Liver (tissue), 3 donors: Measurements from ENCODE around the gene CNEP1R1.

Experiments used
- ATF3 ChIP-seq: IDR thresholded peaks from 2 replicates; pipeline ENCODE4 v1.6.1; 2016; ENCODE audit warnings: antibody characterized with exemption
- CTCF ChIP-seq: fragments of 150-350 bp; IDR thresholded peaks from 2 replicates; pipeline ENCODE4 v1.5.1; 2017; ENCODE audit warnings: improper control_type of control experiment, low read depth, low read length; ENCODE audit not compliant: missing input control
- JUND ChIP-seq, 2 donors: IDR thresholded peaks; 2 replicates each; pipeline ENCODE4 v1.6.1; 2016; ENCODE audit warnings: antibody characterized with exemption in 2 of 2
- RAD21 ChIP-seq, 2 donors: IDR thresholded peaks; 2 replicates each; pipeline ENCODE4 v1.6.1; 2016; ENCODE audit warnings: antibody characterized with exemption in 2 of 2, mild to moderate bottlenecking in 2 of 2
- REST ChIP-seq: IDR thresholded peaks from 2 replicates; pipeline ENCODE4 v1.6.1; 2016; ENCODE audit warnings: antibody characterized with exemption, mild to moderate bottlenecking
- YY1 ChIP-seq: IDR thresholded peaks from 2 replicates; pipeline ENCODE4 v1.6.1; 2016; ENCODE audit warnings: antibody characterized with exemption, mild to moderate bottlenecking
- ZBTB33 ChIP-seq: IDR thresholded peaks from 2 replicates; pipeline ENCODE4 v1.6.1; 2016; ENCODE audit warnings: antibody characterized with exemption
- donor health status: healthy.
- donor health status: healthy.

DNA sequence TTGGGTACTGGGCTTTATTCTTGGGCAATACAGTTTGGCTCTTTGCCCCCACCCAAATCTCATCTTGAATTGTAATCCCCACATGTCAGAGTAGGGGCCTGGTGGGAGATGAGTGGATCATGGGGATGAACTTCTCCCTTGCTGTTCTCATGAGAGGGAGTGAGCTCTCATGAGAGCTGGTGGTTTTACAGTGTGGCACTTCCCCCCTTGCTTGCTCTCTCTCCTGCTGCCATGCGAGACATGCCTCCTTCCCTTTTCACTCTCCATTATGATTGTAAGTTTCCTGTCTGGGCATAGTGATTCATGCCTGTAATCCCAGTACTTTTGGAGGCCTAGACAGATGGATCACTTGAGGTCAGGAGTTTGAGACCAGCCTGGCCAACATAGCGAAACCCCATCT, 18.1 kb upstream of the CNEP1R1 start:
- TF ChIP-seq CTCF, result no peak
- TF ChIP-seq ZBTB33, result no peak
- TF ChIP-seq YY1, result no peak
- TF ChIP-seq ATF3, result no peak
- TF ChIP-seq REST, result no peak
- no peak for TF ChIP-seq RAD21 (IDR thresholded peaks at IDR 0.05)
- TF ChIP-seq JUND (IDR thresholded peaks at IDR 0.05), result no peak
